COLO668 (cell line): Measurements from ENCODE around the gene KRTAP10-6.
"Not testable (repeated sequence)": the region's sequence is repeated elsewhere in the genome, so short reads cannot be mapped to it uniquely, and the experiment has no call there.

ENCODE experiments used
- DNase-seq: peaks from one replicate; lab custom pipeline; 2025; ENCODE audit not compliant: unreplicated experiment; lab: John Stamatoyannopoulos, UW

KRTAP10-6 gene

GRCh38 chr21:44617071-44617501 is 24.8 kb upstream of the KRTAP10-6 start:
- no peak for DNase-seq

- DNase-seq, result no peak
These were observed 24.3 kb upstream of the KRTAP10-6 start for GRCh38 chr21:44616591-44616926.

GRCh38 chr21:44615911-44616590 is 23.7 kb upstream of the KRTAP10-6 start:
- DNase-seq, result no peak

- DNase-seq, result no peak
These were observed 23.2 kb upstream of the KRTAP10-6 start for GRCh38 chr21:44615466-44615865.

- DNase-seq, result peak; percentile 46
These were observed 22.7 kb upstream of the KRTAP10-6 start for GRCh38 chr21:44614961-44615391.

- DNase-seq, result no peak
These were observed 21.9 kb upstream of the KRTAP10-6 start for GRCh38 chr21:44614161-44614631.

GRCh38 chr21:44613386-44614155 is 21.3 kb upstream of the KRTAP10-6 start:
- no peak for DNase-seq

- DNase-seq, result no peak
These were observed 20.4 kb upstream of the KRTAP10-6 start for GRCh38 chr21:44612669-44613229.

GRCh38 chr21:44612029-44612486 is 19.8 kb upstream of the KRTAP10-6 start, which contains the start of gene KRTAP10-8:
TSS of gene KRTAP10-8 (plus strand) at chr21:44612079. CDS start at chr21:44612101, 22 bp downstream.
- no peak for DNase-seq

GRCh38 chr21:44611551-44611950 is 19.2 kb upstream of the KRTAP10-6 start:
- DNase-seq, result no peak

GRCh38 chr21:44610157-44610843 is 18.0 kb upstream of the KRTAP10-6 start:
- not testable (repeated sequence) for DNase-seq

GRCh38 chr21:44609193-44609592 is 16.9 kb upstream of the KRTAP10-6 start:
- DNase-seq, result no peak

GRCh38 chr21:44606495-44606894 is 14.2 kb upstream of the KRTAP10-6 start:
- no peak for DNase-seq

- no peak for DNase-seq
These were observed 11.6 kb upstream of the KRTAP10-6 start for GRCh38 chr21:44603911-44604310.

- no peak for DNase-seq
These were observed 11.0 kb upstream of the KRTAP10-6 start for GRCh38 chr21:44603109-44603875.

GRCh38 chr21:44602463-44602850 is 10.2 kb upstream of the KRTAP10-6 start:
- DNase-seq, result no peak

GRCh38 chr21:44601596-44602462 is 9.5 kb upstream of the KRTAP10-6 start:
- no peak for DNase-seq

- DNase-seq, result not testable (repeated sequence)
These were observed 8.8 kb upstream of the KRTAP10-6 start for GRCh38 chr21:44601091-44601490.
